ENCODE results near the gene ZNF699.

The ZNF699 gene

DNA sequence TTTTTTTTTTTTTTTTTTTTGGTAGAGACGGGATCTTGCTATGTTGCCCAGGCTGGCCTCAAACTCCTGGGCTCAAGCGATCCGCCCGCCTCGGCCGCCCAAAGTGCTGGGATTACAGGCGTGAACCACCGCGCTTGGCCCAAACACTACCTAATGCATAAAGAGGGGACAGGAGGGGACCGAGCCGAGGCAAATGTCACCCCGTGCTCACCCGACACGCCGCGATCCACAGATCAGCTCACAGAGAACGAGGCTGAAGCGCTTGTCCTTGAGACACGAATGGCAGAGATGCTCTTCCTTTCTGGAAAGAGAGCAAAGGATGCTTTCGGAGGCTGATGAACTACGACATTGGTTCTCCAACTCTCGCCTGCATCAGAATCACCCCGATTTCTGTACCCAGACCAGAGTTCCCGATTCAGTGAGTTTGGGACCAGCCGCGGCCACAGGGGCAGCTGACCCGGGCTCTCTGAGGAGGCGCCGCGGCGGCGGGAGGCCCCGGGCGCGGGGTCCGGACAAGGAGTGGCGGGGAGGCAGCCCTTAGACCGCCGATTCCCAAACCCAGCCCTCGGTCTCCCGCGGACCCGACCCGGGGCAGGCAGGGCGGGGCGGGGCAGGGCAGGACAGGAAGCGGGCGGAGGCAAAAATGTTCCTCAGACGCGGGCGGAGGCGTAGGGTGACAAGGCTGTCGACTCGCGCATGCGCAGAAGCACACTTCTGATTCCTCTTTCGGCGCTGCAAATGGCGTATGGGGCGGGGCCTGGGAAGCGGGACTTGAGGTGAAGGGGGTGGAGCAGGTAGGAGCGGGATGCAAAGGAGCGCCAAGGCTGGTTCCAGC, at the start of gene ZNF699:
Gene ZNF699 (minus strand): TSS at position 700 of the 835 bp plus-strand sequence. CDS start 4,719 bp downstream, outside the sequence.
- H3K27ac ChIP-seq = peak within 1 kb of the TSS; percentile 65
- TF ChIP-seq, protein P1, sequence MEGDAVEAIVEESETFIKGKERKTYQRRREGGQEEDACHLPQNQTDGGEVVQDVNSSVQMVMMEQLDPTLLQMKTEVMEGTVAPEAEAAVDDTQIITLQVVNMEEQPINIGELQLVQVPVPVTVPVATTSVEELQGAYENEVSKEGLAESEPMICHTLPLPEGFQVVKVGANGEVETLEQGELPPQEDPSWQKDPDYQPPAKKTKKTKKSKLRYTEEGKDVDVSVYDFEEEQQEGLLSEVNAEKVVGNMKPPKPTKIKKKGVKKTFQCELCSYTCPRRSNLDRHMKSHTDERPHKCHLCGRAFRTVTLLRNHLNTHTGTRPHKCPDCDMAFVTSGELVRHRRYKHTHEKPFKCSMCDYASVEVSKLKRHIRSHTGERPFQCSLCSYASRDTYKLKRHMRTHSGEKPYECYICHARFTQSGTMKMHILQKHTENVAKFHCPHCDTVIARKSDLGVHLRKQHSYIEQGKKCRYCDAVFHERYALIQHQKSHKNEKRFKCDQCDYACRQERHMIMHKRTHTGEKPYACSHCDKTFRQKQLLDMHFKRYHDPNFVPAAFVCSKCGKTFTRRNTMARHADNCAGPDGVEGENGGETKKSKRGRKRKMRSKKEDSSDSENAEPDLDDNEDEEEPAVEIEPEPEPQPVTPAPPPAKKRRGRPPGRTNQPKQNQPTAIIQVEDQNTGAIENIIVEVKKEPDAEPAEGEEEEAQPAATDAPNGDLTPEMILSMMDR (conservative IDR thresholded peaks at IDR 0.05) = no peak

DNA sequence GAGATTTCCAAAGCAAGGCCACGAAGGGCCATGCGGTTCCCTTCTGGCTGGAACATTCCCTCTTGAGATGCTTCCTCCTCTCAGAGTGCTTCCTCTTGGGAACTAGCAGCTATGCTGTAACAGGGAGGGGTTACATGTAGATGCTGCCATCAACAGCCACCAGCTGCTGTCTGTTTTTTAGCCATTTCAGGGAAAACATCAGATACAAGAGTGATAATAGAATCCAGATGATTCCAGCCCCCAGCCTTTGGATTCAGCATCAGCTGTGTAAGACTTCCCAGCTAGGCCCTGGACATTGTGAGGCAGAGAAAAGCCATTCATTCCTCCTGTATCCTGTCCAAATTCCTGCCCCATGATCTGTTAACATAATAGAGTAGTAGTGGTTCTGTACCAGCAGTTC, 45.0 kb upstream of the ZNF699 start:
- TF ChIP-seq, protein P1 (conservative IDR thresholded peaks at IDR 0.05) = no peak
- H3K27ac ChIP-seq = no peak overlapping the region

DNA sequence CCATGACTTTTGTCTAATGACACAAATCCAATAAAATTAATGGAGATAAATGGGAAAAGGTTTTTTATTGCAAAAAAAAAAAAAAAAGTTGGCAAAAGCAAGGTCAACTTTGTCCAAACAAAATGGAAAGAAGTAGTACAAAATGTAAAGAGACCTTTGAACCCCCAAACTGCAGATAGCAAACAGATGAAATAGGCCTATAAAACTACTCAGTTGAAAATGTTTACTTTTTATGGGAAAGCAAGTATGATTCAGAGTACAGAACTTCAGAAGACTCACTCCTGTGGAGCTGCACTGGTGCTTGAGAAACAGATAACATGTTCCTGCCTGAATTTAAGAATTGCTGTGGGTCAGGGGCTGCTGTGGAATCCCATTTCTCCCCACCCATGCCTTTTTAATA, 43.4 kb upstream of the ZNF699 start:
- no peak overlapping the region for H3K27ac ChIP-seq
- TF ChIP-seq, protein P1 (conservative IDR thresholded peaks at IDR 0.05) = no peak

DNA sequence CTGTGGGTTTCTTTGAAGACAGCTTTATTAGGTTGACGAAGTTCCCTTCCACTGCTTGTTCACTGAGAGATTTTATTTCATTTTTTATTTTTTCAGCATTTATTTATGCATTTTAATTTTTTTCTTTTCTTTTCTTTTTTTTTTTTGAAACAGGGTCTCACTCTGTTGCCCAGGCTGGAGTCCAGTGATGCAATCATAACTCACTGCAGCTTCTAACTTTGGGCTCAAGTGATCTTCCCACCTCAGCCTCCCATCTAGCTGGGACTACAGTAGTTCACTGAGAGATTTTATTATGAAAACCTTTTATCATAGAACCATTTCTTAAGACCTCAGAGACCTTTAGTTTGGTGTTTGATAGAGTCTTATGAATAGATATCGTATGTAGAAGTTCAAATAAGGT, 42.9 kb upstream of the ZNF699 start:
- TF ChIP-seq, protein P1 (conservative IDR thresholded peaks at IDR 0.05) = no peak
- H3K27ac ChIP-seq = no peak overlapping the region

DNA sequence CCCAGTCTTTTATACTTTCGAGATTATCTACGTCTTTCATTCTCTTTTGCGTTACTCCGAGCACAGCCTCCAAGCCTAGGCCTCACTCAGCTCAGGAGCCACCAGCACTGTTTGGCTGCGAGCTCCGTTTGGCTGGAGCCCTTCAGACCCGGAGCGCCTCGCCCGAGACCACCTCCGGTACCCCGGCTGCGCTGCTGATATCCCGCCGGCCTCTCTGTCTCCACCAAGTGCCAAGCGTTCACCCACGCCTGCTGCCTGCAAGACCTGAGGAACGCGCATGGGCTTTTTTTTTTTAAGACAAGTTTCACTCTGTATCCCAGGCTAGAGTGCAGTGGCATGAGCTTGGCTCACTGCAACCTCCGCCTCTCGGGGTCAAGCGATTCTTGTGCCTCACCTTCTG, 39.0 kb upstream of the ZNF699 start:
- H3K27ac ChIP-seq = no peak overlapping the region
- TF ChIP-seq, protein P1 (conservative IDR thresholded peaks at IDR 0.05) = no peak

DNA sequence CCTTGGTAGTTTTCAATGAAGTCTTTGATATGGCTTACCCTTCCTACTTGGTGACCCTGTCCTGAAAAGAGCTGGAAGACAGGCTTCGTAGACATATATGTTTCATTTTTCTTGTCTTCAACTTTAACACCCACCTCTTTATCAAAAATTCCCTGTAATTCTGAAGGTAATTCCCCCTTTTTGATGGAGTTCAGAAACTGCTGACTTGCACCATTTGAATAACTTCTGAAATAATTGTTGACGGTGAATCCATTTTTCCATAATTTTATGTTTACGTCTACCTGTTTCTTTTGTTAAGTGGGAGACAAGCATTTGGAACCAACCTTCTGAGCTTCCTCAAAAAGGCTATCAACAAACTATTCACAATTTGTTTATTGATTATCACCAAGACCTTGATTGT, 38.6 kb upstream of the ZNF699 start:
- no peak overlapping the region for H3K27ac ChIP-seq
- TF ChIP-seq, protein P1 (conservative IDR thresholded peaks at IDR 0.05) = no peak

DNA sequence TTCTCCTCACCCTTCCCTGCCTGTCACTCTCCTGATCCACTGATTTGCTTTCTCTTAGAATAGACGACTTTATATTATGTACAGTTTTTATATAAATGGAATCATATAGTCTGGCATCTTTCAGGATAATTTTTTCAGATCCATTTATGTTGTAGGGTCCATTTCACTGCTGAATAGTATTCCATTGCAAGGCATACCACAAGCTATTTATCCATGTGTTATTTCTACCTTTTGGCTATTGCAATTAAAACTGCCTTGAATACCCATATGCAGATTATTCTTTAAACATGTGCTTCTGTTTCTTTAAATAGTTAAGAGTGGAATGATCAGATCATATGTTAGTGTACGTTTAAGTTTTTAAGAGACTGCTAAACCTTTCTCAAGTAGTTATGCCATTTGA, 35.4 kb upstream of the ZNF699 start:
- TF ChIP-seq, protein P1 (conservative IDR thresholded peaks at IDR 0.05) = no peak
- H3K27ac ChIP-seq = no peak overlapping the region
